NT2/D1 (cell line): ENCODE measurements around the gene ZAP70.

ENCODE experiments used
- DNase-seq: peaks from one replicate; pipeline ENCODE4 v3.0.0-alpha.2; 2011; ENCODE audit warnings: low read depth, low spot score
- H3K27me3 ChIP-seq: 2 replicates; pipeline ENCODE4 v1.6.0; 2011; ENCODE audit warnings: mild to moderate bottlenecking; ENCODE audit not compliant: insufficient read length, insufficient read depth
- H3K36me3 ChIP-seq: 2 replicates; pipeline ENCODE4 v1.6.1; 2011; ENCODE audit warnings: mild to moderate bottlenecking, low read length, mixed read lengths; ENCODE audit not compliant: insufficient read depth, insufficient read length
- H3K4me1 ChIP-seq: 2 replicates; pipeline ENCODE4 v1.5.1; 2011; ENCODE audit not compliant: insufficient read depth, insufficient read length
- H3K4me3 ChIP-seq: 2 replicates; pipeline ENCODE4 v1.5.1; 2011; ENCODE audit warnings: low read depth; ENCODE audit not compliant: insufficient read length
- H3K9ac ChIP-seq: 2 replicates; pipeline ENCODE4 v1.6.0; 2011; ENCODE audit warnings: low read depth; ENCODE audit not compliant: insufficient read length
- H3K9me3 ChIP-seq: 2 replicates; pipeline ENCODE4 v1.5.1; 2011; ENCODE audit warnings: mild to moderate bottlenecking, low read length; ENCODE audit not compliant: insufficient read depth
- SUZ12 ChIP-seq: IDR thresholded peaks from 2 replicates; pipeline ENCODE4 v1.6.1; 2011; ENCODE audit not compliant: insufficient read length, insufficient read depth; ENCODE audit errors: extremely low read depth
- YY1 ChIP-seq: IDR thresholded peaks from 2 replicates; pipeline ENCODE4 v1.6.1; 2011; ENCODE audit not compliant: insufficient read length, insufficient read depth
- ZNF274 ChIP-seq: IDR thresholded peaks from 2 replicates; pipeline ENCODE4 v1.6.1; 2011; ENCODE audit warnings: mild to moderate bottlenecking, low read depth, low read length

The ZAP70 gene

GRCh38 chr2:97732436-97733340 is 19.3 kb downstream of the ZAP70 start:
- no peak for TF ChIP-seq SUZ12
- TF ChIP-seq ZNF274: no peak
- no peak for TF ChIP-seq YY1
- DNase-seq: no peak
- Histone ChIP-seq H3K27me3 (no peaks in the 10 kb centered on the region), H3K36me3 (no peaks in the 10 kb centered on the region), H3K4me3 (no peak overlapping the region), H3K9ac (no peak overlapping the region), H3K4me1 (no peaks in the 10 kb centered on the region), H3K9me3 (peaks cover 14% of the 10 kb centered on the region)

GRCh38 chr2:97733341-97734035 is 20.1 kb downstream of the ZAP70 start:
- H3K4me1 ChIP-seq: no peaks in the 10 kb centered on the region
- H3K9me3 ChIP-seq: peaks cover 14% of the 10 kb centered on the region
- no peaks in the 10 kb centered on the region for H3K27me3 ChIP-seq
- TF ChIP-seq SUZ12: no peak
- TF ChIP-seq YY1: no peak
- no peak for TF ChIP-seq ZNF274
- H3K4me3 ChIP-seq: no peak overlapping the region
- H3K9ac ChIP-seq: peak overlapping the region; percentile 5
- no peaks in the 10 kb centered on the region for H3K36me3 ChIP-seq
- DNase-seq: no peak

- Histone ChIP-seq H3K9ac (no peak overlapping the region), H3K36me3 (no peaks in the 10 kb centered on the region), H3K4me3 (no peak overlapping the region), H3K9me3 (peaks cover 12% of the 10 kb centered on the region), H3K4me1 (no peaks in the 10 kb centered on the region), H3K27me3 (no peaks in the 10 kb centered on the region)
- no peak for DNase-seq
- TF ChIP-seq YY1: no peak
- no peak for TF ChIP-seq ZNF274
- TF ChIP-seq SUZ12: no peak
These were observed 21.0 kb downstream of the ZAP70 start for GRCh38 chr2:97734061-97735051.

DNA sequence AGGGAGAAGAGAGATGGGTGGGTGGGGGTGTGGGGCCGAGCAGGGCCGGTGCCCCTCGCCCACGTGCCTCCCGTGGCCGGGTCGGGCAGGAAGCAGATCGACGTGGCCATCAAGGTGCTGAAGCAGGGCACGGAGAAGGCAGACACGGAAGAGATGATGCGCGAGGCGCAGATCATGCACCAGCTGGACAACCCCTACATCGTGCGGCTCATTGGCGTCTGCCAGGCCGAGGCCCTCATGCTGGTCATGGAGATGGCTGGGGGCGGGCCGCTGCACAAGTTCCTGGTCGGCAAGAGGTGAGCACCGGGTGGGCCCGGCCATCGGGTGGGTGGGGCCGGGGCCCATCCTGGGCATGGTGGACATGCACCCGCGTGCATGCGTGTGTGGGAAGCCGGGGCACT is 21.8 kb downstream of the ZAP70 start:
- Histone ChIP-seq H3K27me3 (no peaks in the 10 kb centered on the region), H3K9me3 (peaks cover 4% of the 10 kb centered on the region), H3K36me3 (no peaks in the 10 kb centered on the region)

DNA sequence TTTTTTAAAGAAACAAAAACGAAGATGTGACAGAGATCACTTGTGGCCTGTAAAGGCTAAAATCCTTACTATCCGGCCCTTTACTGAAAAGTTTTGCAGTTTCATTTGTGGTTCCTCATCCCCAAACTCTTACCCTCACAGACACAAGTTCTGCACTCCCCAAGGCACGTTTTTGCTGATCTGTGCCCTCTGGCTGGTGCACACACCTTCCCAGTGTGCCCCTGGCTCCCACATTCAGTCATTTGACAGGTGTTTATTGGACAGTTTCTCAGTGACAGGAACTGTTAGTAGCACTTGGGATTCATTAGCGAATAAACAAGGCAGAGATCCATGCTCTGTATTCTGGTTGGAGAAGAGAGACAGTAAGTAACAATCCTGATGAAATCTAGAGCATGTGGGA is 22.8 kb downstream of the ZAP70 start:
- Histone ChIP-seq H3K36me3 (no peaks in the 10 kb centered on the region), H3K27me3 (no peaks in the 10 kb centered on the region), H3K4me1 (peaks cover 2% of the 10 kb centered on the region), H3K9me3 (no peaks in the 10 kb centered on the region), H3K4me3 (no peak overlapping the region), H3K9ac (no peak overlapping the region)
- no peak for DNase-seq
- TF ChIP-seq SUZ12: no peak
- TF ChIP-seq YY1: no peak
- TF ChIP-seq ZNF274: no peak

More for the DNA sequence above, 21.8 kb downstream of the ZAP70 start:
- Histone ChIP-seq H3K4me3 (no peak overlapping the region), H3K9ac (no peak overlapping the region), H3K4me1 (no peaks in the 10 kb centered on the region)
- no peak for TF ChIP-seq YY1
- no peak for TF ChIP-seq SUZ12
- TF ChIP-seq ZNF274: no peak
- no peak for DNase-seq

DNA sequence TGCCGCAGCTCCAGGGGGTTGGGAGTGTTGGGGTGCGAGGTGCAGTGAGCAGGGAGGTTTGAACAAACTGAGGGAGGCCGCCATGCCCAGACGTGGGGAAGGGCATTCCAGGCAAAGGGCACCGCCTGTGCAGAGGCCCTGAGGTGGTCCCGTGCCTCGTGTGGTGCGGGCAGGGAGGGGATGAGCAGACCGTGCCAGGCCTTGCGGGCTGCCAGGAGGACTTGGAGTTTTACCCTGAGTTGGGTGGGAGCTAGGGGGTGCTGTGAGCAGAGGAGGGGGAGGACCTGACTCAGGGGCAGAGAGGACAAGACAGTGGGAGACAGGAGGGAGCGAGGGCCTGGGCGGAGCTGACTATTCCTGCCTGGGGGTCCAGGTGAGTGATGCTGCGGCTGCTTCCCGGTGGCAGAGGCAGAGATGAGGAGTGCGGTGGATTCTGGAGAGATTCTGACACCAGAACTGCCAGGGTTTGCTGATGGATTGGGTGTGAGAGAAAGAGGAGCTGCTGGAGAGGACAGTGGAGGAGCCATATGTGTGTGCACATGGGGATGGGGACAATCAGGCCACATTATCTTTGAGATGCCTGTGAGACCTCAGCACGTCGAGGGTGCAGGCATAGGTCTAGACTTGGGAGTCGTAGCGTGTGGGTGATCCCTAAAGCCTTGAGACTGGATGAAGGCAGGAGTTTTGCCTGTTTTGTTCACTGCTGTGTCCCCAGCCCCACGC is 23.4 kb downstream of the ZAP70 start:
- no peak for DNase-seq
- Histone ChIP-seq H3K27me3 (no peaks in the 10 kb centered on the region), H3K4me3 (no peak overlapping the region), H3K4me1 (peaks cover 2% of the 10 kb centered on the region), H3K9ac (no peak overlapping the region), H3K36me3 (no peaks in the 10 kb centered on the region), H3K9me3 (no peaks in the 10 kb centered on the region)
- TF ChIP-seq SUZ12: no peak
- TF ChIP-seq ZNF274: no peak
- no peak for TF ChIP-seq YY1
